GM19438 (cell line): ENCODE results near the gene AFAP1L2.

Source experiments
- ATAC-seq: cut with Tn5 transposase; IDR thresholded peaks from one replicate; pipeline ENCODE4 v1.9.1; 2021; ENCODE audit warnings: low read depth; ENCODE audit not compliant: unreplicated experiment

AFAP1L2 gene

DNA sequence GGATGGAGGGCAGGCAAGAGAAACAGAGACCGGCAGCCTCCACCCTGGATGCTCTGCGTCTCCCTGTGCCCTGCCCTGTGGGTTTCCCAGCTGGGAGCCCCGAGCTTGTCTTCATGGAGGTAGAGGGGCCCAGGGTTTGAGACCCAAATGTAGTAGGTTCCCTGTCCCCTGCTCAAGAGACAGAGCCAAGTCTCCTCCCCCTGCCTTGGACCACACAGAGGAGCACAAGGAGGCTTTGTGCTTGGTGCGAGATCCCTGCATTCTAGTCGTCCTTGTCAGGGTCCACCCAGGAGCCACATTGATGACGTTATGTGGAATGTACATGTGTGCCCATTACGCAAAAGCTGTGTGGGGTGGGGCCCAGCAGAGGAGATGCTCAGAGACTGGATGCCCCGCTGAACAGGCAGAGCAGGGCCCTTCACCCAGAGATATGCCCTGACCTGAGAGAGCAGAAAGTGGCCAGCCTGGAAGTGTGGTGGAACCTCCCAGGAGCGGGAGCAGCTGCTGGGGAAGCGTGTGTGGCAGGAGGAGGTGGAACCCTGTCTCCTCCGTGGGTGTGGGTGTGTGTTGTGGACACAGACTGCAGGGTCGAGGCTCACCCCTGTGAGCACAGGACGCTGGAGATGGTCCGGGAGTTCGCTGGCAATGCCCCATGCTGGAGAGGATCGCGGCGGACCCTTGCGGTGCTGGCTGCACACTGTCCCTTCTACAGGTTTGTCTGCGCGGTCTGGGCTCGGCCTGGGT, 126.0 kb downstream of the AFAP1L2 start:
- no peak for ATAC-seq

- no peak for ATAC-seq
These were observed 127.6 kb downstream of the AFAP1L2 start for GRCh38 chr10:114276671-114277070.

GRCh38 chr10:114276066-114276465, 128.2 kb downstream of the AFAP1L2 start:
- ATAC-seq, result no peak

DNA sequence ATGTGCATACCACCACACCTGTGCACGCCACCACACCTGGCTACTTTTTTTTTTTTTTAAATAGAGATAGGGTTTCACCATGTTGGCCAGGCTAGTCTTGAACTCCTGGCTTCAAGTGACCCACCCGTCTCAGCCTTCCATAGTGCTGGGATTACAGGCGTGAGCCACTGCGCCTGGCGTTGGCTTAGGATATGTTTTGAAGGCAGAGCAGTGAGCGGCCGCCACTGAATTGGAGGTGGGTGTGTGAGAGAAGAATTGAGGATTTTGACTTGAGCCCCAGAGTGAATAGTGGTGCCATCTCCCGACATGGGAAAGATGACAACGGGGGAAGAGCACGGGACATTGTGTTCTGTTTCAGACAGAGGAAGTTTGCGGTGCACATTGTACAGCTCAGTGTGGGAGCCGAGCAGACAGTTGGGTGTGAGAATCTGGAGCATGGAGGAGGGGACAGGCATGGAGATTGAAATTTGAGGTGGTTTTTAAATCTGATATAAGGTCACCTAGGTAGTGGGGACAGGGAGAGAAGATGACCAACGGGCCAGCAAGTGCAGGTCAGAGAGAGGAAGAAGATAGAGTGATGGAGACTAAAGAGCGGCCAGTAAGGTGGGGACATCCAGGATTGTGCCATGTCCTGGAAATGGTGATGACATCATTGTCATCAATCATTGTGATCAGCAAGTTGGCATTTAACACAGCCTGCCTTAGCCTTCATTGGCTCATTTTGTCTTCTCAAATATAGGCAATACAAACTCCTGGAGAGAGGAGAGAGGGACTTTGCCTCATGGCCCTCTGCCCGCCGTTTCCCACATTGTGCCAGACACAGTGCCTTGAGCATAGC, 129.5 kb downstream of the AFAP1L2 start:
- ATAC-seq, result no peak

DNA sequence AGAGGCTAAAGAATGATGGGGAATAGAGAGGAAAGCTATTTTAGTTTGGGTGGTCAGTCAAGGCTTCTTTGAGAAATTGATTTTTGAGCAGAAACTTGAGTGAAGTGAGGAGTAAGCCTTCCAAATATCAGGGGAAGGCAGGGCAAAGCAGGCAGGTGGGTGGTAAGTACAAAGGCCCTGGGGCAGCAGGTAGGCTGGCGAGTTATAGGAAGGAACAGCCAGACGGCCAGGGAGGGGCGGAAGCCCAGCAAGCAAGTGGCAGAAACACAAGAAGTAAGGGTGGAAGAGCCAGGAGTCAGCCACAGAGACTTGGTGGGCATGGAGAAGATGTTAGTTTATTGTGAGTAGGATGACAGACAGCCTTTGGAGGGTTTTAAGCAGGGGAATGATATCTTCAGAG, 130.4 kb downstream of the AFAP1L2 start:
- ATAC-seq, result no peak

- no peak for ATAC-seq
These were observed 131.6 kb downstream of the AFAP1L2 start for GRCh38 chr10:114272696-114273095.

GRCh38 chr10:114271779-114272167, 132.5 kb downstream of the AFAP1L2 start:
- ATAC-seq, result no peak

- no peak for ATAC-seq
These were observed 133.1 kb downstream of the AFAP1L2 start for GRCh38 chr10:114271075-114271778.

DNA sequence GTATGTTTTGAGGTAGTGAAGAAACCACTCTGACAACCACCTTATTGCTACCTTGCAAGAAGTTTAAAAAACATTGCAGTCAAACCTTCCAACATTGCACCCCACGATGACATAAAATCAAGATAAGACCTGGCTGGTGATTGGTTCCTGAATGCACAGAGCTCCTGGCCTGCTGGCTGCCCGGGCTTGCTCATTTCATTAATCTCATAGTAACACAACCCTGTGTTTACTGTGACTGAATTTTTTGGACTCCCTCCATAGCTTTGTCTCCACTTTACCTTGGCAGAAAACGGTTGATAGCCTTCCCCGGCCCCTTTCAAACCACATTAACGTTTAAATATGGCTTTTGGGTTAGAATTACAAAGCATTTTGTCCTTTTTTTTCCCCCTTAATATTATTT, 137.8 kb downstream of the AFAP1L2 start:
- no peak for ATAC-seq

GRCh38 chr10:114265392-114266053, 138.8 kb downstream of the AFAP1L2 start:
- ATAC-seq, result no peak

DNA sequence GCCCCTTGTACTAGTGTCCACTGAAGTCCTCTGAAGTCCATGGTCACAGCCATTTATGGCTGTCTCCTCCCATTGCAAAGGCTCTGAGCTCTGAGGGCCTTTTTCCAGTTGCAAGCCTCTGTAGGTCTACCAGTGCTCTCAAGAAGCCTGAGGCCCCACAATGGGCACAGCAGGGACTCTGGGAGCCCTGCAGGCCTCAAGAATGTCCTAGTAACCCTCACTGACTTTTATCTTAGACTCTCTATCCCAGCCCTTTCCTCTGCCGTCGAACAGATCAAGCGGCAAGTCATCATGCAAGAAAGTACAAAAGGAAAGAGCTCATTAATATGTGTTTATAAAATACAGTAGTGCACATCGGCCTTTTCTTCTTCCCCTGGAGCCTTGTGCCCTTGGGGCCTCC, 141.8 kb downstream of the AFAP1L2 start:
- ATAC-seq, result no peak

DNA sequence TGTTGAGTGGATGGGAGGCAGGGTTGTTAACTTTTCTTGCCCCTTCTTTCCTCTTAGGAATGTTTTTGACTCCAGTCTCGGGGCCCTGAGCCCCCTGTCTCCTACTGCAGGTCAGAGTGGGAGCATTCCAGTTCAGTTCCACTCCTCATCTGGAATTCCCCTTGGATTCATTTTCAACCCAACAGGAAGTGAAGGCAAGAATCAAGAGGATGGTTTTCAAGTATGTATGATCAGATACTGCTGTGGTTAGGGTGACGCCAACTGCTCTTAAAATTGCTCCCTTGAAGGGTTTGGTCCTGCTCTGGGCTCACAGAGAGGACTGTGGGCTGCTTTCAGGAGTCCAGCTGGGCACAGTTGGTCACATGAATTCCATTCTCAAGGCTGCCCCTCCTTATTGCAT, 143.2 kb downstream of the AFAP1L2 start:
- no peak for ATAC-seq

GRCh38 chr10:114260366-114260765, 143.9 kb downstream of the AFAP1L2 start:
- ATAC-seq, result no peak

DNA sequence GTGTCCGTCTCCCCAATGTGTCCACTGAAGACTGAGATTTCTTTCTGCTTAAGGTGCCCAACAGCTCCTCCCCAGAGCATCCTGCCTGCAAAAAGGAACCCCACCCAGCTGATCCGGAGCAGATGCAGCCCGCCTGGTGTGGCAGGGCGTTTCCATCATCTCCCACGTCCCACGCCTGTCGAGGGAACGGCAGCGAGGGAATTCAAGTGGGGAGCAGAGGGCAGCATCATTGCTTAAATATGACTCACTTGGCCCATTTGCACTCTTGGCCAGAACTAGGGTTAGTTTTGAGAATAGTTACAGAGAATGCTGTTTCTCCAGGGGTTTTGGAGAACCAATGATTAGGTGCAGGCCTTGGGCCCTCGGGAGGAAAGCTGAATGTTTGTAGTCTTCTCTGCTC, 144.5 kb downstream of the AFAP1L2 start:
- no peak for ATAC-seq

DNA sequence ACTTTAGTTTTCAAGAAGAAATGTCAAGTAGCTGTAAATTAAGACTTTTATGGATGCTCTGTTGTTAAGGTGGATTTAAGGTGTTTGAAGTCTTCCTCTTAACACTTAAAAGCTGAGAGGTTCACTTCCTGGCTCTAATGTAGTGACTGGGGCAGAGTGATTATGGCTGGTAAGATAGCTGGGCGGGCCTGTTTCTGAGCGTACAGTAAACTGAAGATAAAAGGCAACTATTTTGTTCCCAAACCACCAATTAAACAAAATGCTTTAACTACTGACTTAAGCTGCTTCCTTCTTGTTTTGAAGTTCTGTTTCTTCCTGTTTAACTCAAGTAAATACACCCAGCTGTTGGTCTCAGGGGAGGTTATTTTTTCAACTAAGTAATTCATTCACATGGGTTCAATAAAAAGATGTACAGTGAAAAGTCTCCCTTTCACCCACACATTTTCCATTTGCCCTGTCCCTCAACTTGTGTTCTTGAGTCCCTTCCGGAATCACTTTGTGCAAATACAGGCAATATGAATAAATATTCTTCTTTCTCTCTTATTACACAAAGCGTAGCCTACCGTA, 145.9 kb downstream of the AFAP1L2 start:
- ATAC-seq, result no peak

- ATAC-seq, result no peak
These were observed 146.8 kb downstream of the AFAP1L2 start for GRCh38 chr10:114257498-114257897.

GRCh38 chr10:114256822-114257221, 147.5 kb downstream of the AFAP1L2 start:
- ATAC-seq, result no peak

DNA sequence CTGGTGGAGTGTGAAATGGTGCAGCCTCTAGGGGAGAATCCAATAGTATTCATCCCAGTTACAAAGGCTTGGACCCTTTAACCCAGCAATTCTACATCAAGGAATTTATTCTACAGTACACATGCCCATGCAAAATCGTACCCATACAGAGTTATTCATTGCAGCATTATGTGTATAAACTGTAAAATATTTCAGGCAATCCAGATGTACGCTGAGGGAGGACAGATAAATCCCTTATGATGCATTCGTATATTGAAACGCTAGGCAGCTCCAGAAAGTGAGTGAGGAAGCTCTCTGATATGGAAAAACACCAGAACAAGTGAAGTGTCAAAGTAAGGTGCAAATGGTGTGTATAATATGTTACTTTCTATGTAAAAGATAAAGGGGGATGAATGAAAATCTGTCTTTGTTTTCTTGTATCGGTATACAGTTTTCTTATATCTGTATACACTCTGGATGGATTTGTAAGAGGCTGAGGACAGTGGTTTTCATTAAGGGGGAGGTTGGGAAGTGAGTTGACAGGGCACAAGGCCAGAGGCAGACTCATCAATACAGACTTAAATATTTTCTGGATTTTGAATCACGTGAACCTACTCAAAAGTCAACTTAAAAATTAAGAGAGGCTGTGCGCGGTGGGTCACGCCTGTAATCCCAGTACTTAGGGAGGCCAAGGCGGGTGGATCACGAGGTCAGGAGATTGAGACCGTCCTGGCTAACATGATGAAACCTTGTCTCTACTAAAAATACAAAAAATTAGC, 148.1 kb downstream of the AFAP1L2 start:
- ATAC-seq, result no peak

- ATAC-seq, result no peak
These were observed 149.1 kb downstream of the AFAP1L2 start for GRCh38 chr10:114255227-114255626.

DNA sequence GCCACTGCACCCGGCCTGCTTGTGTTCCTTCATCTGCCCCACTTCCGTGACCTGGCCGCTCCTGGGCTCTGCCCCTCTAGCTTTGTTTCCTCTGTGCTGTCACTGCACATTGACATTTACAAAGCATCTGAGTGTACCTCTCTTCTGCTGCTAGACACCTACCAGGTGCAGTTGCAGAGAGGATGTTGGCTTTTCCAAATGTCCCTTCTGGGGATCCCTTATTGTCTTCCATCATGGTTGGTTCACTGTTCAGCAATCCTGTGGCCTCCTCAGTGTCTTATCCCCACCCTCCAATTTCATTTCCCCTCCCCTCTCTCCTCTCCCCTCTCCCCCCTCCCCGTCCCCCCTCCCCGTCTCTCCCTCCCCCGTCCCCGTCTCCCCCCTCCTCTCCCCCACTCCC, 151.4 kb downstream of the AFAP1L2 start:
- no peak for ATAC-seq
